Neuronal stem cell (in vitro differentiated cells): Measurements from ENCODE around the gene RHO.

Experiments
- DNase-seq: peaks from one replicate; pipeline ENCODE4 v3.0.0-alpha.2; 2013; ENCODE audit warnings: low spot score
- H2AFZ ChIP-seq: one replicate; pipeline ENCODE4 v1.6.1; 2013; ENCODE audit warnings: mild to moderate bottlenecking, low read length, inconsistent platforms
- H2AK5ac ChIP-seq: 2 replicates; pipeline ENCODE4 v1.6.1; 2013; ENCODE audit warnings: low read depth, mild to moderate bottlenecking, inconsistent platforms, low read length, moderate library complexity, mixed read lengths
- H2BK120ac ChIP-seq: 2 replicates; pipeline ENCODE4 v1.6.1; 2013; ENCODE audit warnings: low read depth, mild to moderate bottlenecking, inconsistent platforms, low read length, moderate library complexity, mixed read lengths
- H2BK12ac ChIP-seq: one replicate; pipeline ENCODE4 v1.6.1; 2013; ENCODE audit warnings: low read length, inconsistent platforms
- H2BK15ac ChIP-seq: 2 replicates; pipeline ENCODE4 v1.6.1; 2013; ENCODE audit warnings: mild to moderate bottlenecking, low read length, inconsistent platforms, mixed read lengths
- H2BK5ac ChIP-seq: one replicate; pipeline ENCODE4 v1.6.1; 2013; ENCODE audit warnings: inconsistent platforms, mild to moderate bottlenecking, low read length, moderate library complexity
- H3K14ac ChIP-seq: one replicate; pipeline ENCODE4 v1.6.1; 2013; ENCODE audit warnings: low read length, inconsistent platforms
- H3K18ac ChIP-seq: 2 replicates; pipeline ENCODE4 v1.6.1; 2013; ENCODE audit warnings: low read length, inconsistent platforms
- H3K23ac ChIP-seq: 2 replicates; pipeline ENCODE4 v1.6.1; 2013; ENCODE audit warnings: low read depth, mild to moderate bottlenecking, mixed read lengths, low read length, inconsistent platforms; ENCODE audit not compliant: poor library complexity
- H3K27ac ChIP-seq: replicated peaks from 3 replicates; pipeline ENCODE4 v1.5.1; 2013; ENCODE audit warnings: low read length, inconsistent platforms
- H3K27me3 ChIP-seq, 3 experiments: 2 replicates each; pipeline ENCODE4 v1.6.1; 2013; ENCODE audit warnings: low read length in 3 of 3, mild to moderate bottlenecking in 2 of 3, inconsistent platforms in 1 of 3, low read depth in 1 of 3, mixed read lengths in 1 of 3, moderate library complexity in 1 of 3; ENCODE audit not compliant: control insufficient read depth in 3 of 3, insufficient read depth in 3 of 3
- H3K36me3 ChIP-seq, 2 donors: replicated peaks in 1 of 2; 2 replicates each; pipeline ENCODE4 v1.6.1; 2013; ENCODE audit warnings: low read length in 2 of 2; ENCODE audit not compliant: control insufficient read depth in 2 of 2, insufficient read depth in 2 of 2
- H3K4ac ChIP-seq: 2 replicates; pipeline ENCODE4 v1.6.1; 2013; ENCODE audit warnings: inconsistent platforms, mild to moderate bottlenecking, low read length, moderate library complexity
- H3K4me1 ChIP-seq, 2 donors: 1 replicate in 1 of 2; 2 replicates in 1 of 2; pipeline ENCODE4 v1.6.1; 2013; ENCODE audit warnings: low read length in 2 of 2, low read depth in 1 of 2; ENCODE audit not compliant: control insufficient read depth in 2 of 2, insufficient read depth in 1 of 2
- H3K4me2 ChIP-seq: one replicate; pipeline ENCODE4 v1.6.1; 2013; ENCODE audit warnings: mild to moderate bottlenecking, low read length, inconsistent platforms; ENCODE audit not compliant: insufficient read depth, poor library complexity, severe bottlenecking
- H3K4me3 ChIP-seq, 2 donors: 2 replicates each; pipeline ENCODE4 v1.5.1; 2013; ENCODE audit warnings: low read length in 2 of 2, mild to moderate bottlenecking in 2 of 2, inconsistent platforms in 1 of 2, moderate library complexity in 1 of 2
- H3K79me1 ChIP-seq: one replicate; pipeline ENCODE4 v1.6.1; 2013; ENCODE audit warnings: low read depth, mild to moderate bottlenecking, inconsistent platforms, low read length, moderate library complexity
- H3K9ac ChIP-seq: one replicate; pipeline ENCODE4 v1.6.1; 2013; ENCODE audit warnings: mild to moderate bottlenecking, low read depth, low read length, inconsistent platforms; ENCODE audit not compliant: poor library complexity
- H3K9me3 ChIP-seq, 2 donors: replicated peaks in 1 of 2; 2 replicates each; pipeline versions ENCODE3 to v1.6.1; 2013; ENCODE audit warnings: low read length in 2 of 2, mild to moderate bottlenecking in 2 of 2, inconsistent platforms in 1 of 2, low read depth in 1 of 2, mixed read lengths in 1 of 2, moderate library complexity in 1 of 2; ENCODE audit not compliant: control insufficient read depth in 2 of 2, insufficient read depth in 1 of 2
- H4K8ac ChIP-seq: one replicate; pipeline ENCODE4 v1.6.1; 2013; ENCODE audit warnings: low read depth, mild to moderate bottlenecking, inconsistent platforms, low read length, moderate library complexity
- H4K91ac ChIP-seq: one replicate; pipeline ENCODE4 v1.6.1; 2013; ENCODE audit warnings: low read length, low read depth, mild to moderate bottlenecking, inconsistent platforms; ENCODE audit not compliant: poor library complexity
- WGBS, 2 donors: extraction: QIAGEN DNeasy Blood & Tissue Kit; methylation state at CpG; one replicate each; pipeline ENCODE4 v1.1.7; 2013; ENCODE audit warnings: missing lambda C conversion rate in 2 of 2, mixed read lengths in 1 of 2; ENCODE audit not compliant: insufficient read length in 2 of 2, insufficient replicate concordance in 1 of 2; ENCODE audit errors: extremely low coverage in 2 of 2; 5-methylcytosine and 5-hydroxymethylcytosine counted together

The RHO gene

DNA sequence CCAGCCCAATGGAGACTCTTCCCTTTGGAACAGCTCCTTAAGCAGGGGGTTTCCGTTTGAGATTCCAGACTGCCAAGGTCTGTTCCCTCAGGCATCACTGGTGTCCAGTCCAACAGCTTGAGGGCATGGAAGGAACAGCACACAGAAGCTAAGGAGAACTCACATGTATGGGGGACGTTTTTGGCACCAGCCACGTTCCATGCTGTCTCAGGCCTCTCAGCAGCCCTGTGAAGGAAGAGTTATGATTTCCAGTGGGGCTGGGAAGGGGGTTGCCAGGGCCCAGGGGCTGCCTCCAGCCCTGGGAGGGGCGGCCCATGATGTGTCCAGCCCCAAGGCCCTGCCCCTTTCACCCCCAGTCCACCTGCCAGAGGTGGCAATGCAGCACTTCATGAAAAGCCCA, 7.5 kb upstream of the RHO start:
- H3K36me3 ChIP-seq: peaks cover 9 to 22% of the 10 kb centered on the region in 2 donors
- no peak overlapping the region for H2AFZ ChIP-seq
- H3K79me1 ChIP-seq: no peaks in the 10 kb centered on the region
- no peak overlapping the region for H3K18ac ChIP-seq
- no peak overlapping the region for H2BK5ac ChIP-seq
- no peak overlapping the region for H3K14ac ChIP-seq
- no peak overlapping the region for H3K4me3 ChIP-seq
- H4K91ac ChIP-seq: no peak overlapping the region
- no peaks in the 10 kb centered on the region for H3K9me3 ChIP-seq
- H3K27me3 ChIP-seq: no peaks in the 10 kb centered on the region
- no peak for DNase-seq
- H2AK5ac ChIP-seq: peak overlapping the region; percentile 4
- H3K4me2 ChIP-seq: no peak overlapping the region
- H2BK15ac ChIP-seq: no peak overlapping the region
- no peak overlapping the region for H4K8ac ChIP-seq
- no peak overlapping the region for H3K9ac ChIP-seq
- H3K23ac ChIP-seq: no peak overlapping the region
- no peak overlapping the region for H2BK12ac ChIP-seq
- no peak overlapping the region for H3K27ac ChIP-seq
- no peak overlapping the region for H2BK120ac ChIP-seq
- no peak overlapping the region for H3K4ac ChIP-seq
- peaks cover 0 to 7% of the 10 kb centered on the region in 2 donors for H3K4me1 ChIP-seq
- no CpG with 5 or more reads among the region's 4 CpGs for WGBS, 2 donors

GRCh38 chr3:129521611-129522010, 6.8 kb upstream of the RHO start:
- H3K14ac ChIP-seq: no peak overlapping the region
- no peak overlapping the region for H3K27ac ChIP-seq
- H3K27me3 ChIP-seq: no peaks in the 10 kb centered on the region
- no peak overlapping the region for H3K4me3 ChIP-seq
- H2BK5ac ChIP-seq: no peak overlapping the region
- no peak overlapping the region for H3K4me2 ChIP-seq
- H3K4me1 ChIP-seq: peaks cover 6 to 9% of the 10 kb centered on the region in 2 donors
- WGBS, 2 donors: no CpG with 5 or more reads among the region's 8 CpGs
- H3K23ac ChIP-seq: no peak overlapping the region
- H2BK12ac ChIP-seq: no peak overlapping the region
- no peak overlapping the region for H2BK120ac ChIP-seq
- no peak overlapping the region for H3K9ac ChIP-seq
- H2AFZ ChIP-seq: no peak overlapping the region
- H3K9me3 ChIP-seq: no peaks in the 10 kb centered on the region
- peaks cover 9 to 17% of the 10 kb centered on the region in 2 donors for H3K36me3 ChIP-seq
- no peak overlapping the region for H2AK5ac ChIP-seq
- H4K91ac ChIP-seq: no peak overlapping the region
- H2BK15ac ChIP-seq: no peak overlapping the region
- H3K79me1 ChIP-seq: no peaks in the 10 kb centered on the region
- DNase-seq: no peak
- no peak overlapping the region for H3K4ac ChIP-seq
- no peak overlapping the region for H4K8ac ChIP-seq
- no peak overlapping the region for H3K18ac ChIP-seq

DNA sequence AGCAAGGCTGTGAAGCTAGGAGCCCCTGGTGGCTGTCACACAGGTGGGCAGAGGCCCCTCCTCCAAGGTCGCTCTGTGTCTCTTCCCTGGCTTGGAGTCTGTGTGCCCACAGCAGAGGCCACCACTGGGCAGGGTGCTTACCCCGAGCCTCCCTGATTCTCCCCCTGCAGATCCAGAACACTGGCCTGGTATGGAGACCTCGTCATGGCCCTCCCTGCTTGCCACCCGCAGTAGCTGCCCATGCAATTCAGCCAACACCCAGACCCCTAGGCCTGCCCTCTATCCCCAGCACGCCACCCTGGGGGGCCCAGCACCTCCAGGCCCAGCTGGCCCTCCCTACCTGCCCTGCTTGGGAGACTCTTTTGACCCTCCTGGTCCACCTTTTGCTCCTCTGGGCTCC, 5.5 kb upstream of the RHO start:
- Histone ChIP-seq H3K4ac (no peak overlapping the region), H3K18ac (peak overlapping the region; percentile 49), H2BK120ac (no peak overlapping the region), H2BK12ac (no peak overlapping the region), H3K4me1 (peaks cover 8 to 9% of the 10 kb centered on the region in 2 donors), H3K14ac (no peak overlapping the region), H3K4me3 (no peak overlapping the region), H4K91ac (no peak overlapping the region), H3K23ac (no peak overlapping the region), H3K79me1 (no peaks in the 10 kb centered on the region), H4K8ac (no peak overlapping the region), H3K27me3 (no peaks in the 10 kb centered on the region), H3K36me3 (peaks cover 4 to 5% of the 10 kb centered on the region in 2 donors), H3K4me2 (no peak overlapping the region), H3K9me3 (no peaks in the 10 kb centered on the region), H2AFZ (no peak overlapping the region), H3K27ac (no peak overlapping the region), H3K9ac (peak overlapping the region; percentile 54), H2AK5ac (no peak overlapping the region), H2BK5ac (no peak overlapping the region), H2BK15ac (no peak overlapping the region)
- no CpG with 5 or more reads among the region's 5 CpGs for WGBS, 2 donors
- no peak for DNase-seq

DNA sequence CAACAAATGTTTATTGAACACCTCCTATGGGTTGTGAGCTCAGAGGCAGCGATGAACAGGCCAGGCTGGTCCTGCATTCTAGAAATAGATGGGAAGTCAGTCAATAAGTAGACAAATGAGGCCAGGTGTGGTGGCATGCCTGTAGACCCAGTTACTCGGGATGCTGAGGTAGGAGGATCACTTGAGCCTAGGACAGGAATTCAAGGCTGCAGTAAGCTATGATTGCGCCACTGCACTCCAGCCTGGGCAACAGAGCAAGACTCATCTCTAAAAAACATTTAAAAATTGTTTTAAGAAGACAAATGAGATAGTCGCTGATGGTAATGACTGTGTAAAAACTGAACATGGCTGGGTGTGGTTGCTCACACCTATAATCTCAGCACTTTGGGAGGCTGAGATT, 4.4 kb upstream of the RHO start:
- no peak for DNase-seq

More for the DNA sequence above, 4.4 kb upstream of the RHO start:
- Histone ChIP-seq H3K4me2 (no peak overlapping the region), H3K79me1 (no peaks in the 10 kb centered on the region), H3K4me3 (no peak overlapping the region), H4K8ac (no peak overlapping the region), H3K36me3 (peaks cover 0 to 3% of the 10 kb centered on the region in 2 donors), H2BK12ac (no peak overlapping the region), H3K27ac (no peak overlapping the region), H2AFZ (no peak overlapping the region), H2BK120ac (no peak overlapping the region), H3K14ac (no peak overlapping the region), H4K91ac (no peak overlapping the region), H2BK15ac (no peak overlapping the region), H2BK5ac (no peak overlapping the region), H3K9me3 (no peaks in the 10 kb centered on the region), H3K27me3 (no peaks in the 10 kb centered on the region), H3K9ac (no peak overlapping the region), H3K4me1 (peaks cover 8 to 9% of the 10 kb centered on the region in 2 donors), H3K4ac (no peak overlapping the region), H2AK5ac (no peak overlapping the region), H3K18ac (no peak overlapping the region), H3K23ac (no peak overlapping the region)
- no CpG with 5 or more reads among the region's 4 CpGs for WGBS, 2 donors
